Neural cell (in vitro differentiated cells): ENCODE data around the gene KAT14.

Experiments used
- CTCF ChIP-seq: fragments of 450-650 bp; IDR thresholded peaks from 2 replicates; pipeline ENCODE4 v1.5.1; 2014; ENCODE audit warnings: antibody characterized with exemption, mild to moderate bottlenecking, moderate library complexity; ENCODE audit not compliant: poor library complexity, severe bottlenecking
- EZH2 ChIP-seq: fragments of 200-600, 300-800 bp; shearing (Covaris generic), sonication (generic); IDR thresholded peaks from 2 replicates; pipeline ENCODE4 v1.6.1; 2014; ENCODE audit warnings: antibody characterized with exemption, low read length, borderline replicate concordance, mild to moderate bottlenecking; ENCODE audit not compliant: insufficient read depth, poor library complexity, severe bottlenecking
- RAD21 ChIP-seq: fragments of 450-650 bp; conservative IDR thresholded peaks from 2 replicates; pipeline ENCODE4 v1.6.1; 2014; ENCODE audit warnings: antibody characterized with exemption, mild to moderate bottlenecking, moderate library complexity

- TF ChIP-seq CTCF (no peak), RAD21 (no peak), EZH2 (no peak)
Measured at GRCh38 chr20:18197382-18198070, 59.9 kb downstream of the KAT14 start.
